SU-DHL-6 (cell line): Measurements from ENCODE around the gene TTC3.

Source experiments
- H2AFZ ChIP-seq: fragments of 200-600 bp; sonication (generic); 2 replicates; pipeline ENCODE4 v1.6.1; 2014; ENCODE audit warnings: low read depth, mild to moderate bottlenecking, moderate library complexity, mixed read lengths, antibody characterized with exemption, low read length; ENCODE audit not compliant: severe bottlenecking
- H3F3A ChIP-seq: fragments of 200-600 bp; shearing (Covaris generic); 2 replicates; pipeline ENCODE4 v1.6.0; 2016; ENCODE audit warnings: antibody characterized with exemption, mild to moderate bottlenecking; ENCODE audit not compliant: insufficient read depth
- H3K27ac ChIP-seq: fragments of 200-600 bp; sonication (generic); 2 replicates; pipeline ENCODE4 v1.5.1; 2016; ENCODE audit warnings: low read depth, mild to moderate bottlenecking, low read length, moderate library complexity, mixed read lengths
- H3K27me3 ChIP-seq: fragments of 200-600 bp; sonication (generic), shearing (Covaris generic); 2 replicates; pipeline ENCODE4 v1.6.0; 2014; ENCODE audit warnings: mild to moderate bottlenecking, low read length
- H3K36me3 ChIP-seq: fragments of 200-600 bp; sonication (generic); 2 replicates; pipeline ENCODE4 v1.6.1; 2014; ENCODE audit warnings: mild to moderate bottlenecking, low read length, mixed read lengths
- H3K4me2 ChIP-seq: fragments of 300-600, 200-600 bp; shearing (Covaris generic), sonication (generic); 2 replicates; pipeline ENCODE4 v1.6.0; 2014; ENCODE audit warnings: low read length, low read depth, mild to moderate bottlenecking; ENCODE audit not compliant: poor library complexity, severe bottlenecking
- H3K4me3 ChIP-seq: fragments of 200-600 bp; sonication (generic); 2 replicates; pipeline ENCODE4 v1.5.1; 2014; ENCODE audit warnings: antibody characterized with exemption, low read length, mild to moderate bottlenecking, mixed read lengths; ENCODE audit not compliant: insufficient read depth, poor library complexity, severe bottlenecking
- H3K79me2 ChIP-seq: fragments of 200-600 bp; sonication (generic); 2 replicates; pipeline ENCODE4 v1.6.1; 2014; ENCODE audit warnings: mild to moderate bottlenecking, low read length, moderate library complexity; ENCODE audit not compliant: insufficient read depth
- H3K9ac ChIP-seq: fragments of 200-600 bp; sonication (generic); 2 replicates; pipeline ENCODE4 v1.7.0; 2014; ENCODE audit warnings: mild to moderate bottlenecking, low read length
- H3K9me2 ChIP-seq: fragments of 200-600 bp; sonication (generic); replicated peaks from 2 replicates; pipeline ENCODE4 v1.6.1; 2014; ENCODE audit warnings: low read length; ENCODE audit not compliant: insufficient read depth
- H3K9me3 ChIP-seq: fragments of 200-600 bp; sonication (generic); 2 replicates; pipeline ENCODE4 v1.6.1; 2014; ENCODE audit warnings: low read length, mixed read lengths; ENCODE audit not compliant: insufficient read depth
- H4K20me1 ChIP-seq: fragments of 200-600 bp; sonication (generic); 2 replicates; pipeline ENCODE4 v1.6.1; 2014; ENCODE audit warnings: low read depth, mild to moderate bottlenecking, antibody characterized with exemption, low read length, moderate library complexity, mixed read lengths
- CTCF ChIP-seq: fragments of 200-600 bp; sonication (generic); IDR thresholded peaks from one replicate; pipeline ENCODE4 v1.5.1; 2017; ENCODE audit warnings: antibody characterized with exemption, mild to moderate bottlenecking, low read length, moderate library complexity; ENCODE audit not compliant: insufficient read depth, poor library complexity, severe bottlenecking
- EZH2phosphoT487 ChIP-seq: fragments of 200-600 bp; sonication (generic), shearing (Covaris generic); conservative IDR thresholded peaks from 2 replicates; pipeline ENCODE4 v1.6.1; 2018; ENCODE audit warnings: mild to moderate bottlenecking, antibody characterized with exemption, low read length, moderate library complexity, mixed read lengths

Gene TTC3

GRCh38 chr21:37195610-37196009, 122.6 kb downstream of the TTC3 start:
- Histone ChIP-seq H3K4me3 (no peak overlapping the region), H3K27me3 (no peaks in the 10 kb centered on the region), H3K9me2 (no peaks in the 10 kb centered on the region), H3K79me2 (no peaks in the 10 kb centered on the region), H3K9ac (no peak overlapping the region), H3K36me3 (peaks cover 4% of the 10 kb centered on the region; the same call in 1 of the 2 replicates), H3K4me2 (no peak overlapping the region), H2AFZ (no peak overlapping the region), H4K20me1 (no peaks in the 10 kb centered on the region), H3K9me3 (no peaks in the 10 kb centered on the region), H3K27ac (no peak overlapping the region), H3F3A (no peaks in the 10 kb centered on the region)
- TF ChIP-seq EZH2phosphoT487 (no peak), CTCF (no peak)

GRCh38 chr21:37196847-37197246, 123.8 kb downstream of the TTC3 start:
- no peaks in the 10 kb centered on the region for H3F3A ChIP-seq

GRCh38 chr21:37197746-37198145, 124.7 kb downstream of the TTC3 start:
- Histone ChIP-seq H3K27ac (no peak overlapping the region), H3K79me2 (no peaks in the 10 kb centered on the region), H3K27me3 (no peaks in the 10 kb centered on the region), H3K9me3 (no peaks in the 10 kb centered on the region), H3K4me2 (no peak overlapping the region), H3K36me3 (peaks cover 4% of the 10 kb centered on the region; the same call in 1 of the 2 replicates), H3K9ac (no peak overlapping the region), H4K20me1 (no peaks in the 10 kb centered on the region), H3F3A (no peaks in the 10 kb centered on the region), H2AFZ (no peak overlapping the region), H3K9me2 (no peaks in the 10 kb centered on the region), H3K4me3 (no peak overlapping the region)
- TF ChIP-seq EZH2phosphoT487 (no peak), CTCF (no peak)

More at GRCh38 chr21:37196847-37197246, 123.8 kb downstream of the TTC3 start:
- Histone ChIP-seq H3K27me3 (no peaks in the 10 kb centered on the region), H3K36me3 (peaks cover 4% of the 10 kb centered on the region; the same call in 1 of the 2 replicates), H3K79me2 (no peaks in the 10 kb centered on the region), H3K9me3 (no peaks in the 10 kb centered on the region), H4K20me1 (no peaks in the 10 kb centered on the region), H3K9me2 (no peaks in the 10 kb centered on the region), H3K4me3 (no peak overlapping the region), H3K27ac (no peak overlapping the region), H3K4me2 (no peak overlapping the region), H2AFZ (no peak overlapping the region), H3K9ac (no peak overlapping the region)
- no peak for TF ChIP-seq CTCF
